Transverse colon (tissue), 4 donors: ENCODE data around the gene EBF3. TPM values are rescaled to one million over a fixed set of nuclear protein-coding genes. Genes with fewer than 3 reads are reported as not detected.

Source experiments
- DNase-seq: peaks from one replicate; pipeline ENCODE4 v3.0.0-alpha.2; 2019
- H3K27ac ChIP-seq, 4 donors: fragments of 200-600 bp; sonication (generic); 2 replicates each; pipeline ENCODE4 v1.5.1; 2016 to 2018; ENCODE audit warnings: inconsistent platforms in 4 of 4
- H3K27me3 ChIP-seq: fragments of 200-600 bp; sonication (generic); 2 replicates; pipeline ENCODE4 v1.5.1; 2017; ENCODE audit warnings: inconsistent platforms
- H3K36me3 ChIP-seq, 4 donors: fragments of 200-600 bp; sonication (generic); 2 replicates each; pipeline ENCODE4 v1.5.1; 2017 to 2019; ENCODE audit warnings: inconsistent platforms in 4 of 4
- H3K4me1 ChIP-seq, 4 donors: fragments of 200-600 bp; sonication (generic); 2 replicates each; pipeline ENCODE4 v1.5.1; 2017 to 2020; ENCODE audit warnings: inconsistent platforms in 4 of 4
- H3K4me3 ChIP-seq, 4 donors: fragments of 200-600 bp; sonication (generic); 1 replicate in 1 of 4; 2 replicates in 3 of 4; pipeline versions ENCODE4 v1.5.1 to v1.6.1; 2017 to 2019; ENCODE audit warnings: inconsistent platforms in 4 of 4
- H3K9me3 ChIP-seq, 2 donors: fragments of 200-600 bp; sonication (generic); 2 replicates each; pipeline ENCODE4 v1.5.1; 2017 to 2019; ENCODE audit warnings: inconsistent platforms in 2 of 2
- CTCF ChIP-seq, 5 experiments: fragments of 200-600 bp in 3 of 5; fragments of 450-650 bp in 2 of 5; sonication (generic) in 3 of 5; IDR thresholded peaks; 1 replicate in 2 of 5; 2 replicates in 3 of 5; pipeline ENCODE4 v1.5.1; 2016 to 2017; ENCODE audit warnings: antibody characterized with exemption in 5 of 5, inconsistent platforms in 3 of 5, mild to moderate bottlenecking in 2 of 5, moderate library complexity in 1 of 5
- EP300 ChIP-seq: sonication (generic); formaldehyde crosslinking; IDR thresholded peaks from one replicate; pipeline ENCODE4 v1.6.1; 2017; ENCODE audit warnings: antibody characterized with exemption, low read depth
- POLR2A ChIP-seq: fragments of 450-650 bp; IDR thresholded peaks from one replicate; pipeline ENCODE4 v1.6.1; 2016; ENCODE audit warnings: antibody characterized with exemption, mild to moderate bottlenecking, moderate library complexity
- POLR2AphosphoS5 ChIP-seq, 3 donors: sonication (generic); formaldehyde crosslinking; IDR thresholded peaks; one replicate each; pipeline ENCODE4 v1.6.1; 2016; ENCODE audit warnings: antibody characterized with exemption in 3 of 3
- WGBS, 2 donors: methylation state at CpG; one replicate each; pipeline ENCODE4 v1.1.5; 2018; ENCODE audit warnings: low coverage in 1 of 2; 5-methylcytosine and 5-hydroxymethylcytosine counted together
- in situ Hi-C, 4 donors: fragments of 200-750 bp; cut with MboI; loops; one replicate each; pipeline versions ENCODE4 v1.15.0 to v1.15.1; 2017; ENCODE audit warnings: low sequenced_read_pairs in 3 of 4, low pct_ligation_motif_present in 1 of 4, low pct_unique_long_range_greater_than_20kb in 1 of 4
- intact Hi-C: fragments of 100-400 bp; cut with DNase I; formaldehyde crosslinking; loops from one replicate; pipeline ENCODE4 v1.15.1; 2023; ENCODE audit warnings: low total_unique reads
- total RNA-seq, 4 donors: library from RNA; depleted of rRNA; stranded (reverse); fragments of >200 nt; gene quantifications; one replicate each; pipeline ENCODE4 v1.1.0, GENCODE V29; 2016

EBF3 gene
- total RNA-seq, 4 donors from 2014 or later = 0.37 to 6.6 (median 1.0) TPM

GRCh38 chr10:129812398-129812797 is 151.7 kb downstream of the EBF3 start:
- Histone ChIP-seq H3K36me3 (no peaks in the 10 kb centered on the region), H3K27me3 (no peaks in the 10 kb centered on the region), H3K4me3 (no peak overlapping the region), H3K4me1 (no peaks in the 10 kb centered on the region), H3K27ac (no peak overlapping the region), H3K9me3 (no peaks in the 10 kb centered on the region)
- TF ChIP-seq POLR2AphosphoS5 (IDR thresholded peaks at IDR 0.05) = no peak
- TF ChIP-seq POLR2A = no peak
- no peak for TF ChIP-seq EP300
- no peak for TF ChIP-seq CTCF (IDR thresholded peaks at IDR 0.05)
- WGBS, 2 donors = 46 to 52% methylated on average over 2 to 7 of the region's 7 CpGs
- in situ Hi-C loops = no loop called here
- DNase-seq = no peak
- intact Hi-C loops = no loop called here

DNA sequence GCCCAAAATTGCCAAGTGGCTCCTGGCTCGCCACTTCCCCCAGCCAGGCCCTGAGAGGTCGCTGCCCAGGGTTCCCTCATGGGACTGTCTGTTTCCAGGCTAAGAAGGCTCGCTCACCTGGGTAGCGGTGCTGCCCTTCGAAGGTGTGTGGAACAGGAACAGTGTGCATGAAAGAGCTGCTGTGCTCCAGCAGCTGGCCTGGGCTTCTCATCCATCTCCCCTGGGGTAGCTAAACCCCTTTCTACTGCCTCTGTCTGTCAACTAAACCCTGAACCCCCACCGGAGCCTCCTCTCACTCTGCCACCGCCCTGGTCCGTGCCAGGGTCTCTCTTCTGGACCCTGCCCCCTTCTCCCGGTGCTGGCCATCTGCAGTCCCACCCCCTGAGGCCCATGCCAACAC is 152.9 kb downstream of the EBF3 start:
- Histone ChIP-seq H3K27ac (no peak overlapping the region), H3K4me3 (no peak overlapping the region), H3K27me3 (no peaks in the 10 kb centered on the region), H3K36me3 (no peaks in the 10 kb centered on the region), H3K4me1 (no peaks in the 10 kb centered on the region), H3K9me3 (no peaks in the 10 kb centered on the region)
- in situ Hi-C loops (no loop called here), intact Hi-C loops (no loop called here)
- WGBS, 2 donors = 85% methylated on average over 8 of the region's 9 CpGs; no CpG with 5 or more reads in 1 of the 2 donors
- no peak for DNase-seq
- no peak for TF ChIP-seq POLR2AphosphoS5 (IDR thresholded peaks at IDR 0.05)
- TF ChIP-seq CTCF (IDR thresholded peaks at IDR 0.05) = no peak
- TF ChIP-seq POLR2A = no peak
- no peak for TF ChIP-seq EP300

DNA sequence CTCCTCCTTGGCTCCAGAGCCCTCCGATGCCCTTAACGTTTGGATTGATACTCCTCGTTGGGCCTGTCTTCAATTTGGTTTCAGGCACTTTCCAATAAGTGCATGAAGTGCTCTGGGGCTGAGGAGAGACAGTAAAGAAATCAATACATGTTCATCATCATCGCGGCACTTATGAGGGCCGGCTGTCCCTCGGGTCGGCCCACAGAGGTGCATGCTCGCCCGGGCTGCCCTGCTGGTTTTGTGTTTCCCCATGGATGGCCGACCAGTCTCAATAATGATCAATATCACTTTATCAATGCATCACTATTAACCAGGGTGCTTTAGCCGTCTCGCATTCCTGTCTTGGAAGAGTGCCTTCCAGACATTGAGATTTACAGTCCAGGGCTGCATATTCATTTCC is 154.2 kb downstream of the EBF3 start:
- TF ChIP-seq POLR2AphosphoS5 (IDR thresholded peaks at IDR 0.05) (no peak), CTCF (IDR thresholded peaks at IDR 0.05) (no peak), EP300 (no peak), POLR2A (no peak)
- H3K9me3 ChIP-seq = no peaks in the 10 kb centered on the region
- no peak for DNase-seq
- no peaks in the 10 kb centered on the region for H3K36me3 ChIP-seq
- intact Hi-C loops = no loop called here
- 67 to 83% methylated on average over 3 to 13 of the region's 13 CpGs for WGBS, 2 donors
- H3K4me3 ChIP-seq = no peak overlapping the region
- H3K27me3 ChIP-seq = no peaks in the 10 kb centered on the region
- no peak overlapping the region for H3K27ac ChIP-seq
- in situ Hi-C loops = no loop called here
- H3K4me1 ChIP-seq = no peaks in the 10 kb centered on the region

GRCh38 chr10:129809431-129809830 is 154.6 kb downstream of the EBF3 start:
- no peaks in the 10 kb centered on the region for H3K9me3 ChIP-seq
- in situ Hi-C loops (no loop called here), intact Hi-C loops (no loop called here)
- no peaks in the 10 kb centered on the region for H3K4me1 ChIP-seq
- H3K27ac ChIP-seq = no peak overlapping the region
- TF ChIP-seq POLR2AphosphoS5 (IDR thresholded peaks at IDR 0.05) = no peak
- no peak for TF ChIP-seq POLR2A
- TF ChIP-seq EP300 = no peak
- no peak for TF ChIP-seq CTCF (IDR thresholded peaks at IDR 0.05)
- no peak overlapping the region for H3K4me3 ChIP-seq
- 86% methylated on average over 9 of the region's 9 CpGs; no CpG with 5 or more reads in 1 of the 2 donors for WGBS, 2 donors
- H3K36me3 ChIP-seq = no peaks in the 10 kb centered on the region
- no peak for DNase-seq
- H3K27me3 ChIP-seq = no peaks in the 10 kb centered on the region
